Keratinocyte (primary cell): ENCODE data around the gene UCHL5. TPM values are rescaled to one million over a fixed set of nuclear protein-coding genes. Genes with fewer than 3 reads are reported as not detected.

ENCODE experiments used
- DNase-seq: peaks from one replicate; pipeline ENCODE4 v3.0.0-alpha.2; 2011; ENCODE audit warnings: low read depth, missing footprints, low spot score
- FAIRE-seq: peaks from 2 replicates; lab custom pipeline; 2011; peaks lifted over from hg19 to GRCh38; lab: Jason Lieb, UNC
- H2AFZ ChIP-seq: 2 replicates; pipeline ENCODE4 v1.6.0; 2012; ENCODE audit warnings: low read length, control low read depth, inconsistent platforms; ENCODE audit not compliant: control insufficient read depth
- H3K27ac ChIP-seq: 2 replicates; pipeline ENCODE4 v1.5.1; 2011; ENCODE audit warnings: low read length; ENCODE audit not compliant: control insufficient read depth, insufficient read depth
- H3K27me3 ChIP-seq: 3 replicates; pipeline ENCODE4 v1.6.0; 2011; ENCODE audit warnings: low read length; ENCODE audit not compliant: control insufficient read depth, insufficient read depth; ENCODE audit errors: extremely low read depth
- H3K36me3 ChIP-seq, 2 experiments: 2 replicates in 1 of 2; 3 replicates in 1 of 2; pipeline ENCODE4 v1.5.1; 2011; ENCODE audit warnings: low read length in 2 of 2, mild to moderate bottlenecking in 1 of 2; ENCODE audit not compliant: control insufficient read depth in 2 of 2, insufficient read depth in 2 of 2; ENCODE audit errors: extremely low read depth in 1 of 2
- H3K4me1 ChIP-seq: 3 replicates; pipeline ENCODE4 v1.5.1; 2011; ENCODE audit warnings: low read length; ENCODE audit not compliant: control insufficient read depth, insufficient read depth; ENCODE audit errors: extremely low read depth
- H3K4me2 ChIP-seq: 3 replicates; pipeline ENCODE4 v1.6.0; 2011; ENCODE audit warnings: low read depth, low read length; ENCODE audit not compliant: control insufficient read depth, insufficient read depth; ENCODE audit errors: extremely low read depth
- H3K4me3 ChIP-seq, 3 experiments: fragments of 200-600 bp in 1 of 3; sonication (generic) in 1 of 3; 2 replicates in 2 of 3; 3 replicates in 1 of 3; pipeline ENCODE4 v1.5.1; 2011 to 2016; ENCODE audit warnings: low read length in 3 of 3, mild to moderate bottlenecking in 3 of 3, control low read depth in 2 of 3, inconsistent platforms in 1 of 3, low read depth in 1 of 3, mixed read lengths in 1 of 3, mixed run types in 1 of 3, moderate library complexity in 1 of 3; ENCODE audit not compliant: control insufficient read depth in 2 of 3, insufficient read depth in 2 of 3; ENCODE audit errors: extremely low read depth in 1 of 3
- H3K79me2 ChIP-seq: 2 replicates; pipeline ENCODE4 v1.6.0; 2012; ENCODE audit warnings: low read length; ENCODE audit not compliant: control insufficient read depth, insufficient read depth
- H3K9ac ChIP-seq: 3 replicates; pipeline ENCODE4 v1.6.0; 2011; ENCODE audit warnings: low read length; ENCODE audit not compliant: control insufficient read depth, insufficient read depth; ENCODE audit errors: extremely low read depth
- H3K9me1 ChIP-seq: 3 replicates; pipeline ENCODE4 v1.6.0; 2011; ENCODE audit warnings: low read length; ENCODE audit not compliant: control insufficient read depth, insufficient read depth; ENCODE audit errors: extremely low read depth
- H3K9me3 ChIP-seq: 2 replicates; pipeline ENCODE4 v1.5.1; 2012; ENCODE audit warnings: low read depth, low read length; ENCODE audit not compliant: control insufficient read depth
- H4K20me1 ChIP-seq: 3 replicates; pipeline ENCODE4 v1.6.0; 2011; ENCODE audit warnings: low read length; ENCODE audit not compliant: control insufficient read depth, insufficient read depth; ENCODE audit errors: extremely low read depth
- EZH2 ChIP-seq: IDR thresholded peaks from one replicate; pipeline ENCODE4 v1.6.1; 2012; ENCODE audit warnings: inconsistent platforms, mild to moderate bottlenecking, low read length, moderate library complexity
- dilution Hi-C: fragments of 300-500 bp; cut with MboI; formaldehyde crosslinking; loops from one replicate; pipeline ENCODE4 v1.7.0; 2020; ENCODE audit warnings: low sequenced_read_pairs; ENCODE audit not compliant: extremely low pct_ligation_motif_present
- polyA plus RNA-seq, 5 experiments: library from polyadenylated mRNA; depleted of rRNA in 3 of 5; stranded (reverse) in 3 of 5; stranded (forward) in 1 of 5; unstranded in 1 of 5; fragments of >200 nt; gene quantifications; 1 replicate in 1 of 5; 2 replicates in 3 of 5; 3 replicates in 1 of 5; pipeline versions ENCODE4 v1.2.1 to v1.2.3, GENCODE V29; 2011 to 2012; ENCODE audit warnings: missing spikeins in 2 of 5, low read depth in 1 of 5, low replicate concordance in 1 of 5
- TF ChIP-seq, protein P1 (sequence below), 3 experiments: IDR thresholded peaks in 1 of 3; conservative IDR thresholded peaks in 1 of 3; optimal IDR thresholded peaks in 1 of 3; 2 replicates in 2 of 3; 3 replicates in 1 of 3; pipeline versions ENCODE3 to v1.5.1; 2011; ENCODE audit warnings: low read length in 3 of 3, mild to moderate bottlenecking in 3 of 3, moderate library complexity in 2 of 3, control low read depth in 1 of 3, inconsistent platforms in 1 of 3; ENCODE audit not compliant: insufficient read depth in 2 of 3; ENCODE audit errors: extremely low read depth in 1 of 3

Gene UCHL5
- polyA plus RNA-seq, 1 donor (not counting 4 experiments of a cell fraction or from before 2014, with no cell fraction given) = 53.7 TPM

GRCh38 chr1:192974701-192975100 lies 84.5 kb downstream of the UCHL5 start:
- H3K9me1 ChIP-seq = no peaks in the 10 kb centered on the region
- TF ChIP-seq, protein P1, sequence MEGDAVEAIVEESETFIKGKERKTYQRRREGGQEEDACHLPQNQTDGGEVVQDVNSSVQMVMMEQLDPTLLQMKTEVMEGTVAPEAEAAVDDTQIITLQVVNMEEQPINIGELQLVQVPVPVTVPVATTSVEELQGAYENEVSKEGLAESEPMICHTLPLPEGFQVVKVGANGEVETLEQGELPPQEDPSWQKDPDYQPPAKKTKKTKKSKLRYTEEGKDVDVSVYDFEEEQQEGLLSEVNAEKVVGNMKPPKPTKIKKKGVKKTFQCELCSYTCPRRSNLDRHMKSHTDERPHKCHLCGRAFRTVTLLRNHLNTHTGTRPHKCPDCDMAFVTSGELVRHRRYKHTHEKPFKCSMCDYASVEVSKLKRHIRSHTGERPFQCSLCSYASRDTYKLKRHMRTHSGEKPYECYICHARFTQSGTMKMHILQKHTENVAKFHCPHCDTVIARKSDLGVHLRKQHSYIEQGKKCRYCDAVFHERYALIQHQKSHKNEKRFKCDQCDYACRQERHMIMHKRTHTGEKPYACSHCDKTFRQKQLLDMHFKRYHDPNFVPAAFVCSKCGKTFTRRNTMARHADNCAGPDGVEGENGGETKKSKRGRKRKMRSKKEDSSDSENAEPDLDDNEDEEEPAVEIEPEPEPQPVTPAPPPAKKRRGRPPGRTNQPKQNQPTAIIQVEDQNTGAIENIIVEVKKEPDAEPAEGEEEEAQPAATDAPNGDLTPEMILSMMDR (optimal IDR thresholded peaks at IDR 0.05 in 1 of 3, IDR thresholded peaks at IDR 0.05 in 1 of 3, conservative IDR thresholded peaks at IDR 0.05 in 1 of 3; ENCODE audit: extremely low read depth in 1 of 3, insufficient read depth in 2 of 3, low read length in 3 of 3) = no peak
- no peak for TF ChIP-seq EZH2
- H3K9ac ChIP-seq = no peak overlapping the region
- peaks cover 0 to 1% of the 10 kb centered on the region in 2 experiments for H3K36me3 ChIP-seq
- H3K79me2 ChIP-seq = no peaks in the 10 kb centered on the region
- H2AFZ ChIP-seq = no peak overlapping the region
- dilution Hi-C loops = no loop called here
- DNase-seq (peak; percentile 52), FAIRE-seq (no peak)
- peaks cover 15% of the 10 kb centered on the region for H3K4me1 ChIP-seq
- H3K4me3 ChIP-seq = no peak overlapping the region
- H3K9me3 ChIP-seq = no peaks in the 10 kb centered on the region
- peak overlapping the region; percentile 32 for H3K27ac ChIP-seq
- no peaks in the 10 kb centered on the region for H4K20me1 ChIP-seq
- no peaks in the 10 kb centered on the region for H3K27me3 ChIP-seq
- peak overlapping the region; percentile 48 for H3K4me2 ChIP-seq

- Histone ChIP-seq H4K20me1 (no peaks in the 10 kb centered on the region), H2AFZ (no peak overlapping the region), H3K9me1 (no peaks in the 10 kb centered on the region), H3K79me2 (no peaks in the 10 kb centered on the region), H3K9me3 (no peaks in the 10 kb centered on the region), H3K9ac (no peak overlapping the region), H3K27me3 (no peaks in the 10 kb centered on the region), H3K4me1 (peaks cover 15% of the 10 kb centered on the region), H3K36me3 (no peaks in the 10 kb centered on the region), H3K27ac (peak overlapping the region; percentile 32), H3K4me2 (peak overlapping the region; percentile 48), H3K4me3 (no peak overlapping the region)
- dilution Hi-C loops = no loop called here
- DNase-seq = no peak
- no peak for TF ChIP-seq EZH2
- TF ChIP-seq, protein P1 (optimal IDR thresholded peaks at IDR 0.05 in 1 of 3, IDR thresholded peaks at IDR 0.05 in 1 of 3, conservative IDR thresholded peaks at IDR 0.05 in 1 of 3; ENCODE audit: extremely low read depth in 1 of 3, insufficient read depth in 2 of 3, low read length in 3 of 3) = no peak
- FAIRE-seq = peak; percentile 32
Measured at GRCh38 chr1:192973988-192974387, 85.2 kb downstream of the UCHL5 start.
